H1 (cell line): Measurements from ENCODE around the gene SSU72. TPM values are rescaled to one million over a fixed set of nuclear protein-coding genes. Genes with fewer than 3 reads are reported as not detected.

Source experiments
- CTCF ChIA-PET: fragments of 300-600 bp; sonication (Branson Sonifier 250); formaldehyde crosslinking; loops from one replicate; lab custom pipeline; 2021; ENCODE audit not compliant: partially characterized antibody; lab: Charles Lee
- POLR2A ChIA-PET: fragments of 300-600 bp; sonication (Branson Sonifier 250); formaldehyde crosslinking; loops from one replicate; lab custom pipeline; 2021; ENCODE audit warnings: inconsistent platforms; ENCODE audit not compliant: partially characterized antibody; lab: Charles Lee
- DNase-seq, 2 experiments: peaks; one replicate each; pipeline versions ENCODE4 v3.0.0 to v3.0.0-alpha.2; 2010 to 2022; ENCODE audit warnings: low spot score in 2 of 2, low read depth in 1 of 2, mixed read lengths in 1 of 2
- FAIRE-seq: peaks from 2 replicates; lab custom pipeline; 2011; peaks lifted over from hg19 to GRCh38; lab: Jason Lieb, UNC
- H2AFZ ChIP-seq: 2 replicates; pipeline ENCODE4 v1.8.1; 2012; ENCODE audit warnings: low read length, inconsistent platforms
- H2AK5ac ChIP-seq: 2 replicates; pipeline ENCODE4 v1.6.1; 2013; ENCODE audit warnings: low read depth, low read length
- H2BK120ac ChIP-seq: replicated peaks from 2 replicates; pipeline ENCODE3; 2013; ENCODE audit warnings: low read depth, low read length, inconsistent platforms
- H2BK12ac ChIP-seq: 2 replicates; pipeline ENCODE4 v1.6.1; 2013; ENCODE audit warnings: low read depth, low read length
- H2BK15ac ChIP-seq: 2 replicates; pipeline ENCODE4 v1.6.1; 2013; ENCODE audit warnings: low read length
- H2BK20ac ChIP-seq: 2 replicates; pipeline ENCODE4 v1.6.1; 2013; ENCODE audit warnings: low read length
- H2BK5ac ChIP-seq: 2 replicates; pipeline ENCODE4 v1.6.1; 2013; ENCODE audit warnings: low read depth, low read length
- H3K14ac ChIP-seq: 2 replicates; pipeline ENCODE4 v1.6.1; 2013; ENCODE audit warnings: inconsistent platforms; ENCODE audit not compliant: insufficient read length
- H3K18ac ChIP-seq: 2 replicates; pipeline ENCODE4 v1.6.1; 2013; ENCODE audit warnings: low read length; ENCODE audit errors: extremely low read depth
- H3K23ac ChIP-seq: 2 replicates; pipeline ENCODE4 v1.6.1; 2013; ENCODE audit warnings: inconsistent platforms; ENCODE audit not compliant: insufficient read length
- H3K23me2 ChIP-seq: 2 replicates; pipeline ENCODE4 v1.6.1; 2013; ENCODE audit warnings: low read depth, low read length
- H3K27ac ChIP-seq: 2 replicates; pipeline ENCODE4 v1.6.1; 2011; ENCODE audit warnings: low read depth, low read length, inconsistent platforms
- H3K27me3 ChIP-seq, 4 experiments: replicated peaks in 1 of 4; 1 replicate in 1 of 4; 2 replicates in 3 of 4; pipeline versions ENCODE4 v1.6.1 to v1.8.1; 2011 to 2013; ENCODE audit warnings: low read length in 3 of 4, mild to moderate bottlenecking in 3 of 4, inconsistent platforms in 2 of 4, mixed read lengths in 2 of 4, moderate library complexity in 1 of 4; ENCODE audit not compliant: control insufficient read depth in 3 of 4, insufficient read depth in 3 of 4; ENCODE audit errors: extremely low read depth in 1 of 4
- H3K36me3 ChIP-seq, 4 experiments: 2 replicates each; pipeline versions ENCODE4 v1.6.1 to v1.8.1; 2011 to 2013; ENCODE audit warnings: mild to moderate bottlenecking in 4 of 4, low read length in 3 of 4, moderate library complexity in 2 of 4, control low read depth in 1 of 4, inconsistent platforms in 1 of 4; ENCODE audit not compliant: insufficient read depth in 4 of 4, control insufficient read depth in 2 of 4
- H3K4ac ChIP-seq: replicated peaks from 2 replicates; pipeline ENCODE3; 2013; ENCODE audit warnings: low read length, low read depth, mixed read lengths, inconsistent platforms; ENCODE audit not compliant: insufficient read length
- H3K4me1 ChIP-seq, 4 experiments: replicated peaks in 1 of 4; 1 replicate in 1 of 4; 2 replicates in 3 of 4; pipeline versions ENCODE4 v1.6.1 to v1.8.1; 2011 to 2013; ENCODE audit warnings: low read length in 3 of 4, inconsistent platforms in 2 of 4, mixed read lengths in 1 of 4; ENCODE audit not compliant: insufficient read depth in 4 of 4, control insufficient read depth in 3 of 4
- H3K4me2 ChIP-seq, 2 experiments: 2 replicates each; pipeline versions ENCODE4 v1.6.1 to v1.8.1; 2011 to 2013; ENCODE audit warnings: low read depth in 2 of 2, low read length in 2 of 2, control low read depth in 1 of 2, inconsistent platforms in 1 of 2, mild to moderate bottlenecking in 1 of 2; ENCODE audit not compliant: insufficient read depth in 1 of 2
- H3K4me3 ChIP-seq, 4 experiments: fragments of 200-600, 300-600 bp in 1 of 4; sonication (generic), shearing (Covaris generic), sonication (Bioruptor Twin) in 1 of 4; 2 replicates each; pipeline versions ENCODE4 v1.5.1 to v1.8.1; 2011 to 2016; ENCODE audit warnings: low read length in 4 of 4, low read depth in 3 of 4, control low read depth in 2 of 4, inconsistent platforms in 2 of 4, mild to moderate bottlenecking in 2 of 4, mixed read lengths in 1 of 4, moderate library complexity in 1 of 4; ENCODE audit not compliant: insufficient read depth in 2 of 4; ENCODE audit errors: extremely low read depth in 1 of 4
- H3K56ac ChIP-seq: replicated peaks from 2 replicates; pipeline ENCODE3; 2013; ENCODE audit warnings: low read depth, mild to moderate bottlenecking, mixed read lengths, low read length, inconsistent platforms; ENCODE audit not compliant: insufficient read length
- H3K79me1 ChIP-seq: 2 replicates; pipeline ENCODE4 v1.6.1; 2013; ENCODE audit warnings: low read depth, low read length, control low read depth
- H3K79me2 ChIP-seq, 2 experiments: 2 replicates each; pipeline versions ENCODE4 v1.6.1 to v1.8.1; 2012 to 2013; ENCODE audit warnings: low read length in 2 of 2, mild to moderate bottlenecking in 2 of 2, inconsistent platforms in 1 of 2; ENCODE audit not compliant: insufficient read depth in 2 of 2, control insufficient read depth in 1 of 2
- H3K9ac ChIP-seq, 4 experiments: replicated peaks in 1 of 4; 1 replicate in 1 of 4; 2 replicates in 3 of 4; pipeline versions ENCODE4 v1.6.1 to v1.8.1; 2011 to 2013; ENCODE audit warnings: low read depth in 3 of 4, low read length in 3 of 4, control low read depth in 2 of 4, mild to moderate bottlenecking in 2 of 4, moderate library complexity in 2 of 4, inconsistent platforms in 1 of 4; ENCODE audit errors: extremely low read depth in 1 of 4
- H3K9me3 ChIP-seq, 2 experiments: 2 replicates each; pipeline versions ENCODE4 v1.6.1 to v1.8.1; 2012 to 2013; ENCODE audit warnings: mild to moderate bottlenecking in 2 of 2, moderate library complexity in 2 of 2, control low read depth in 1 of 2, inconsistent platforms in 1 of 2, low read depth in 1 of 2, low read length in 1 of 2, mixed read lengths in 1 of 2; ENCODE audit not compliant: insufficient read depth in 2 of 2
- H4K20me1 ChIP-seq, 2 experiments: replicated peaks in 1 of 2; 2 replicates each; pipeline versions ENCODE3 to v1.8.1; 2011 to 2013; ENCODE audit warnings: inconsistent platforms in 2 of 2, low read length in 2 of 2, mild to moderate bottlenecking in 1 of 2; ENCODE audit not compliant: insufficient read depth in 2 of 2, control insufficient read depth in 1 of 2
- H4K5ac ChIP-seq: 2 replicates; pipeline ENCODE4 v1.6.1; 2013; ENCODE audit warnings: low read length, low read depth, mixed read lengths, inconsistent platforms; ENCODE audit not compliant: insufficient read length
- H4K8ac ChIP-seq: 2 replicates; pipeline ENCODE4 v1.8.0; 2013; ENCODE audit warnings: mild to moderate bottlenecking, moderate library complexity, low read length, inconsistent platforms; ENCODE audit not compliant: insufficient read depth; ENCODE audit errors: extremely low read depth
- H4K91ac ChIP-seq: replicated peaks from 2 replicates; pipeline ENCODE3; 2013; ENCODE audit warnings: low read length, mixed read lengths, inconsistent platforms; ENCODE audit not compliant: insufficient read length
- BCL11A ChIP-seq, 2 experiments: IDR thresholded peaks; one replicate each; pipeline ENCODE4 v1.6.1; 2011; ENCODE audit warnings: low read depth in 2 of 2, low read length in 2 of 2, mild to moderate bottlenecking in 2 of 2
- CBX8 ChIP-seq: fragments of 300-800, 300-1000 bp; sonication (generic); IDR thresholded peaks from 2 replicates; pipeline ENCODE4 v1.7.1; 2016; ENCODE audit warnings: low read depth, low read length, borderline replicate concordance
- CREB1 ChIP-seq: IDR thresholded peaks from 2 replicates; pipeline ENCODE4 v1.6.1; 2012; ENCODE audit warnings: inconsistent platforms
- EP300 ChIP-seq, 2 experiments: IDR thresholded peaks; 1 replicate in 1 of 2; 2 replicates in 1 of 2; pipeline ENCODE4 v1.6.1; 2011 to 2012; ENCODE audit warnings: low read depth in 2 of 2, low read length in 2 of 2, mild to moderate bottlenecking in 2 of 2, borderline replicate concordance in 1 of 2, inconsistent platforms in 1 of 2, moderate library complexity in 1 of 2
- HDAC6 ChIP-seq: IDR thresholded peaks from one replicate; pipeline ENCODE4 v1.7.1; 2012; ENCODE audit warnings: low read depth, mild to moderate bottlenecking, inconsistent platforms, low read length, moderate library complexity
- JUND ChIP-seq: IDR thresholded peaks from 2 replicates; pipeline ENCODE4 v1.6.1; 2011; ENCODE audit warnings: mild to moderate bottlenecking, improper control_type of control experiment, low read length
- RAD21 ChIP-seq, 2 experiments: IDR thresholded peaks in 1 of 2; conservative IDR thresholded peaks in 1 of 2; 2 replicates each; pipeline ENCODE4 v1.6.1; 2011; ENCODE audit warnings: low read depth in 2 of 2, low read length in 2 of 2, improper control_type of control experiment in 1 of 2, inconsistent platforms in 1 of 2, mild to moderate bottlenecking in 1 of 2, moderate library complexity in 1 of 2
- SRF ChIP-seq: IDR thresholded peaks from 2 replicates; pipeline ENCODE4 v1.6.1; 2011; ENCODE audit warnings: mild to moderate bottlenecking, low read depth, low read length, moderate library complexity
- TAF7 ChIP-seq: optimal IDR thresholded peaks from 2 replicates; pipeline ENCODE3; 2011; ENCODE audit warnings: low read depth, mild to moderate bottlenecking, inconsistent platforms, low read length, moderate library complexity, borderline replicate concordance
- WGBS, 2 experiments: shearing (Covaris generic) in 1 of 2; methylation state at CpG; one replicate each; pipeline versions ENCODE4 v1.1.6 to v1.1.7; 2013 to 2015; ENCODE audit warnings: low lambda C conversion rate in 2 of 2, mixed read lengths in 2 of 2, inconsistent platforms in 1 of 2, low coverage in 1 of 2, missing lambda C conversion rate in 1 of 2; ENCODE audit not compliant: insufficient replicate concordance in 2 of 2, insufficient coverage in 1 of 2, insufficient read length in 1 of 2; ENCODE audit errors: extremely low coverage in 1 of 2, missing lambda C conversion rate in 1 of 2; 5-methylcytosine and 5-hydroxymethylcytosine counted together
- polyA plus RNA-seq, 7 experiments: library from polyadenylated mRNA; depleted of rRNA in 3 of 7; stranded (reverse) in 5 of 7; unstranded in 2 of 7; fragments of >200 nt in 5 of 7; fragments of 200-250 nt in 2 of 7; gene quantifications; 1 replicate in 5 of 7; 2 replicates in 1 of 7; 4 replicates in 1 of 7; pipeline versions ENCODE4 v1.2.1 to v1.2.3, GENCODE V29; 2011 to 2013; ENCODE audit warnings: missing spikeins in 2 of 7, mixed read lengths in 2 of 7
- total RNA-seq: library from RNA; stranded (reverse); fragmentation: NEBNext Ultra II Directional; extraction: Animal tissue kit (Norgen Biotek cat#: 25700); gene quantifications from 2 replicates; pipeline ENCODE4 v1.2.1, GENCODE V29; 2021
- TF ChIP-seq, protein P1 (sequence below): IDR thresholded peaks from 2 replicates; pipeline ENCODE4 v1.6.1; 2012; ENCODE audit warnings: inconsistent platforms

SSU72 gene
- total and polyA plus RNA-seq, 2 of the 8 experiments (the other 6 are each of a cell fraction or from before 2014, with no cell fraction given), result 110 to 165 TPM

DNA sequence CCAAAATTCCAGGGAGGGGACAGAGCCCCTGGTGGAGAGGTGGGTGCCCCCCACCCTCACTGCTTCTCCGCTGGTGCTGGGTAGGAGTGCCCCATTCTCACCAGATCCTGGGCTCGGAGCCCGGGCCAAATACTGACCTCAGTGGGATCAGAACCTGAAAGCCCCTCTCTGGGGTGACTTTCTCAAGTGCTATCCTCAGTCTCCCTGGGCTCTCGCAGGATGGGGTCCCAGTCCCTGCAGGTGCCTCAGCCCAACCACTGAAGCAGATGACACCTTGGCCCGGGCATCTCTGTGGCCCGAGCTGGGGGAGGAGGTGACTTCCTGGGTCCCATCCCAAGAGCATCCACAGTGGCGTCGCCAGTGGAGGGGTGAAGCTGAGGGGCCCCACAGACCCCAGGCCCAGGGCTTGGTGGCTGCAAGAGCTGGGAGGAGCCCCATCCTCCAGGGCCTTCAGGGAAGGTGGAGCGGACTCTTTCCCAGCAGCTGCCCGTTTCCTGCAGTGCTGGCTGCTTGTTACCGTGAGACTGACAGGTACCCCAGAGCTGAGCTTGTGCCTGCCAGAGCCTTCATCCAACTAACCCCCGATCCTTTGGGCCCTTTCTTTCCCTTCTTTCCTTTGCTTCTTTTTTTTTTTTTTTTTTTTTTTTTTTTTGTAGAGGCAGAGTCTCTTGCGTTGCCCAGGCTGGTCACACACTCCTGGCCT, 29.2 kb upstream of the SSU72 start:
- Histone ChIP-seq H2BK5ac (no peak overlapping the region), H2BK15ac (no peak overlapping the region), H4K91ac (no peak overlapping the region), H3K4me3 (no peak overlapping the region), H4K5ac (no peak overlapping the region), H3K4me2 (no peak overlapping the region), H3K9ac (no peak overlapping the region), H3K14ac (no peak overlapping the region), H3K56ac (no peak overlapping the region), H2BK12ac (no peak overlapping the region), H3K9me3 (no peaks in the 10 kb centered on the region), H3K23ac (no peak overlapping the region), H4K20me1 (peaks cover 0 to 2% of the 10 kb centered on the region in 2 experiments), H4K8ac (no peak overlapping the region), H2BK120ac (no peak overlapping the region), H3K27ac (no peak overlapping the region), H3K18ac (no peak overlapping the region), H3K79me1 (no peaks in the 10 kb centered on the region), H3K4me1 (peaks cover 0 to 10% (median 5%) of the 10 kb centered on the region in 4 experiments; a peak in 5 of 7 replicates), H3K4ac (no peak overlapping the region), H3K27me3 (peaks cover 13 to 28% (median 22%) of the 10 kb centered on the region in 4 experiments), H3K79me2 (no peaks in the 10 kb centered on the region), H2AFZ (no peak overlapping the region), H2BK20ac (no peak overlapping the region), H3K23me2 (peaks cover 16% of the 10 kb centered on the region; the same call in 1 of the 2 replicates), H2AK5ac (no peak overlapping the region), H3K36me3 (no peaks in the 10 kb centered on the region)
- DNase-seq (no peak), FAIRE-seq (no peak)
- TF ChIP-seq CREB1 (no peak), CBX8 (no peak), BCL11A (IDR thresholded peaks at IDR 0.05; ENCODE audit: low read depth in 2 of 2, low read length in 2 of 2) (no peak), RAD21 (IDR thresholded peaks at IDR 0.05 in 1 of 2, conservative IDR thresholded peaks at IDR 0.05 in 1 of 2; ENCODE audit: low read depth in 2 of 2, low read length in 2 of 2) (no peak), TAF7 (no peak), SRF (no peak), HDAC6 (no peak), EP300 (IDR thresholded peaks at IDR 0.05; ENCODE audit: borderline replicate concordance in 1 of 2, low read depth in 2 of 2, low read length in 2 of 2) (no peak), JUND (no peak)
- TF ChIP-seq, protein P1, sequence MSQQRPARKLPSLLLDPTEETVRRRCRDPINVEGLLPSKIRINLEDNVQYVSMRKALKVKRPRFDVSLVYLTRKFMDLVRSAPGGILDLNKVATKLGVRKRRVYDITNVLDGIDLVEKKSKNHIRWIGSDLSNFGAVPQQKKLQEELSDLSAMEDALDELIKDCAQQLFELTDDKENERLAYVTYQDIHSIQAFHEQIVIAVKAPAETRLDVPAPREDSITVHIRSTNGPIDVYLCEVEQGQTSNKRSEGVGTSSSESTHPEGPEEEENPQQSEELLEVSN, result no peak
- CTCF ChIA-PET, result interaction anchor here (1.4 to 2.0 kb wide), 3 partner anchors 10 to 17 kb away, joined by 3 to 8 read pairs (median 7); no protein-coding TSS in a partner anchor
- POLR2A ChIA-PET, result interaction anchor here (1.4 to 2.5 kb wide), 4 partner anchors 11 to 28 kb away, joined by 3 to 14 read pairs (median 8); partner anchors contain the start of gene MIB2
- WGBS, 2 experiments, result 80% methylated on average over 11 of the region's 13 CpGs; no CpG with 5 or more reads in 1 of the 2 experiments
